ENCODE data around the gene SPAG6. TPM values are rescaled to one million over a fixed set of nuclear protein-coding genes. Genes with fewer than 3 reads are reported as not detected.

The SPAG6 gene
- total RNA-seq, 2 donors from 2014 or later: not detected

GRCh38 chr10:22442468-22442867 is 97.2 kb downstream of the SPAG6 start:
- ATAC-seq (no peak), DNase-seq (no peak)
- intact Hi-C loops (cut with DNase I, micrococcal nuclease): no loop called here

DNA sequence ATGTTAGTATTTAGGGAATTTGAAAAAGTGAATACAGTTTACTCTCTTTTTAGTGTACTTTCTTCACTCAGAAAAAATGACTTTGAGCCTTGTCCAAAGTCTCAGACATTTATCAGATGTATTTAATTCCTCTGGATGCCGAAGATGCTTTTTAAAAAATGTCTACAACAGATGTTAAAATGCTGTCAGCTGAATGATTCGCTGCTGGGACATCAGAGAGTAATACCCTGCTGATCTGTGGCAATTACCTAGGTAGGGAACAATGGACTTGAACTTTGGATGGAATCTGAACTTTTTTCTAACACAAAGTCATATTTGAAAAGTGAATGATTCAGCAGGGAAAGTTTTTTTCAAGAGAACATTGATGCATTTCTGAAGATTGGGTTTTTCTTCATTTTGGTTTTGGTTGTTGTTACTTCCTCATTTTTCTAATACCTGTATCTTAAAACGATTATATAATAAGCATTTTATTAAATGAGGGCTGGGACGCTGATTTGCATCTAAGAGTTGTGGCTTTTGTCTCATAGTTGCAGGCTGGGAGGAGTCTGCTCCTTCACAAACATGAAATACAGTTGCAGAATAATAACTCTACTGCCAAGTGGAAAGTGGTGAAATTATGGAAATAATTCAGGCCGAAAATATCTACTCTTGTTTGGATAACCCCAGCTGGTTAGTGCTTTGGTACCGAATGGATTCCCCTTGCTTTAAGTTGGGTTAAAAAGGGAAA is 98.0 kb downstream of the SPAG6 start:
- ATAC-seq (no peak), DNase-seq (no peak)
- intact Hi-C loops (cut with DNase I, micrococcal nuclease): no loop called here

DNA sequence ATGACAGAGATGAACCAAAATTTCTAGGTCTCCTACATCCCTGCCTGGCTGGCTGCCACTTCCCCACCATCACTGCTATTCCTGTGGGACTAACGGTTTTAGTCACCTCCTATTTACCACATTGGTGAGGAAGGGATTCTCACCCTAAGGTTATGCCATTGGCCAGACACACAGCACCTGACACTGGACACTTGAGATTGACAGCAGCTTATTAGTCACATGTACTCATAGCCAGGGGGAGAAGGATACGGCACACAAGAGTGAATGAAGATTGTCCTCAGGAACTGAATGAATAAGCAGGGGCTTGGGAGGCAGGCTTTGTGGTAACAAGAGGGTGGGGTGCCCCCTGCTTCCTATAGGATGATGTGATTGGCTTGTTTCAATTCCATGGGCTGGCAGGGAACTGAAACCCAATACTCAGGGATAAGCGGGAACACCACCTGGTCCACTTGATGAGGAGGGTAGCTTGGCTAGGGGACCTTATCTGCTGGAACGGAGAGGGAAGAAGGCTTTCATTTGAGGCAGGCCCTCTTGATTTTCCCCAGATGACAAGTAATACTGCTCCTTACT is 99.0 kb downstream of the SPAG6 start:
- DNase-seq (no peak), ATAC-seq (no peak)
- intact Hi-C loops (cut with DNase I, micrococcal nuclease): no loop called here

GRCh38 chr10:22445495-22445894 is 100.2 kb downstream of the SPAG6 start:
- intact Hi-C loops (cut with DNase I, micrococcal nuclease): no loop called here
- ATAC-seq: no peak

DNA sequence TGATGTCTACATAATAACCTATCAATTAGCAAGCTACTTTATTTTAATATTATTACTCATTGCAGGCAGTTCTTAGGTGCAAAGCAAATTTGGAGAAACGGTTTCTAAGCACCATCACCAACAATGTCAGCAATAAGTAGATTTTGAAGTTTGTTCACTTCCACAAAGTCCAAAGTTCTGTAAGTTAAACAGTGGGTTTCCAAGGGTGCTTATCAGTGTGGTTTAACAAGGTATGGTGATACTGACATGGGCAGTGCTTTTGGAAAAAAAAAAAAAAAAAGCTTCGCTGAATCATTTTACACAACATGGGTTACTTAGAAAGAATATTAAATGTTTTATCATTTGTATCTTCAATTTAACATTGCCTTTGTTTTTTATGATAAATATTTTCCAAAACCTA is 101.8 kb downstream of the SPAG6 start:
- intact Hi-C loops (cut with DNase I, micrococcal nuclease): no loop called here
- ATAC-seq: peak; percentile 35
- no peak for DNase-seq

More at GRCh38 chr10:22445495-22445894, 100.2 kb downstream of the SPAG6 start:
- no peak for DNase-seq

DNA sequence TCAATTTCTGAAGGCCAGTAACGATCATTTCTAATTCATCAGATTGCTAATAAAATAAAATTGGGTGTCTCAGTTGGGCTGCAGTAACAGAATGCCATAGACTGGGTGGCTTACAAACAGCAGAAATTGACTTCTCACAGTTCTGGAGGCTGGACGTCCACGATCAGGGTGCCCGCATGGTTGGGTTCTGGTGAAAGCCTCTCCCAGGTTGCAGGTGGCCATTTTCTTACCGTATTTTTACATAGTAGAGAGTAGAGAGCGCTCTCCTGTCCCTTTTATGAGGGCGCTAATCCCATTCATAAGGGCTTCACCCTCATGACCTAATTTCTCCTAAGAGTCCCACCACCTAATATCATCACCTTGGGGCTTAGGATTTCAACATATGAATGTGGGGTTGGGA is 106.0 kb downstream of the SPAG6 start:
- DNase-seq: no peak
- intact Hi-C loops (cut with DNase I, micrococcal nuclease): no loop called here
- no peak for ATAC-seq

GRCh38 chr10:22453320-22453719 is 108.0 kb downstream of the SPAG6 start:
- DNase-seq (no peak), ATAC-seq (no peak)
- intact Hi-C loops (cut with DNase I, micrococcal nuclease): no loop called here

DNA sequence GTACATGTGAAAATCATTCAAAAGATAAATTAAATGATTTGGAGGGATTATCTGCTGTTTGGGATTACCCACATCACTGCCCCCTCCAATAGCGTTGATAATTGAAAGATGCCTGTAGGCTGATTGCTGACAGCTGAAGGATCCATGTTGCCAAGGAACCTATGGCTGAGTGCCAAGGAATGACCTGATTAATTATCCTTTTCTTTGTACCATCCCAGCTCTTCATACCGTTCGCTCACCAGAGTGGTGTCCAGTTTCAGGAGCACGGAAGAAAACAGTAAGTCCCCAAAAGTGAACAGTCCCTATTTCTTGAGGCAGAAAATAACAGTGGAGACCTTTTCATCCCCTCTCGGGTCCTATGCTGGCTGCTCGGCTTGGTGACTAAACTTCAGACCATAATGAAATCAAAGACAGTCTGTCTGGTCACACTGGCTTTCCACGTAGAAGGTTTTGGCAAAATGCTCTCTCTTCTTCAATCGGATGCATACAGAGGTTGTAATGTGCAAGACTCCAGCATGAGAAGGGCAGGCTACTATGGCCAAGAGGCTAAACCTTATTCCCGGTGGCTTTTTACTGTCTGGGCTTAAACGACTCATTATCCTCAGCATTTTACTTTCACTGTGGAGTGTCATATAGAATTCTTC is 108.8 kb downstream of the SPAG6 start:
- no peak for DNase-seq
- intact Hi-C loops (cut with DNase I, micrococcal nuclease): no loop called here
- no peak for ATAC-seq

- intact Hi-C loops (cut with DNase I, micrococcal nuclease): no loop called here
- no peak for ATAC-seq
- DNase-seq: no peak
Measured at GRCh38 chr10:22454634-22455033, 109.3 kb downstream of the SPAG6 start.

- ATAC-seq: no peak
- intact Hi-C loops (cut with DNase I, micrococcal nuclease): no loop called here
- DNase-seq: no peak
Measured at GRCh38 chr10:22455068-22455857, 110.0 kb downstream of the SPAG6 start.

DNA sequence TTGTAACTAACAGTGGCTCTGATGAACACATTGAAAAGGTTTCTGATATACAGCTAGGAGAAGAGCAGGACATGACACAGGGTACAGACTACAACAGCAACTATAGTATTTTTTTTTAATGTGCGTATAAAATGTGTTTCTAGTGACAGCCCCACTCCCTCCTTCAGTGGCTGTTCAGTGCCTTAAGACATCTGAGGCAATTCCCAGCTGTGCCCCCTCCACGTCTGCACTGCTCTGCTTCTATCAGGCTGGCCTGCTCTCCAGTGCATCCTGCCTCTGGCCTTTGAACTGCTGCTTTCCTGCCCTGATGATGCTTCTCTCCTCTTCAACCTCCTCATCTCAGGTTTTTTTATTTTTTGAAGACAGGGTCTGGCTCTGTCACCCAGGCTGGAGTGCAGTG is 111.2 kb downstream of the SPAG6 start:
- ATAC-seq: no peak
- no peak for DNase-seq
- intact Hi-C loops (cut with DNase I, micrococcal nuclease): no loop called here

DNA sequence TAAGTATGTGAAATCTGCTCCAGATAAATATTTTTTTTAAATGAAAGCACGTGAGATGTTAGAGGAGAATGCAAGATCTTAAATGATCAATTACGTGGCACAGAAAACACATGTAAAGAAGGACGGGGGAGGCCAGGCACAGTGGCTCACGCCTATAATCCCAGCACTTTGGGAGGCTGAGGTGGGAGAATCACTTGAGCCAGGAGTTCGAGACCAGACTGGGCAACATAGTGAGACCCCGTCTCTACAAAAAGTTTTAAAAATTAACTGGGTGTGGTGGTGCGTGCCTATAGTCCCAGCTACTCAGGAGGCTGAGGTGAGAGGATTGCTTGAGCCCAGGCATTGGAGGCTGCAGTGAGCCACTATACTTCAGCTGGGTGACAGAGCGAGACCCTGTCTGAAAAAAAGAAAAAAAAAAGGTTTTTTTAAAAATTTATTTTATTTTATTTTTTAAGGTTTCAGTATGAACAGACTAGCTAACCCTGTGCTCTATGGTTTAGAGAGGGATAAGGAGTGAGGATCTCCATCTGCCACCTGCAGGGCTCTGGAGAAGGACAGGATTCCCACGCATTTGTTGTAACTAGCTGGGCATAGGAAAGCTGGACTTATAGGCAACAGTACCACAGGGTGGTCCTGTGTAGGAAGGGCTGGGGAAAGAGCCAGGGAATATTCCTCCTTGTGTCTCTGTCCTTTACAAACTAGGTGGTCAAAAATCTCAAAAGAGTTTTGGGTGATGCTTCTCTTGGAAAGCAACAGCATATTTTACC is 113.2 kb downstream of the SPAG6 start:
- ATAC-seq: no peak
- DNase-seq: no peak
- intact Hi-C loops (cut with DNase I, micrococcal nuclease): no loop called here

GRCh38 chr10:22459496-22459895 is 114.2 kb downstream of the SPAG6 start:
- intact Hi-C loops (cut with DNase I, micrococcal nuclease): no loop called here
- DNase-seq (no peak), ATAC-seq (no peak)

DNA sequence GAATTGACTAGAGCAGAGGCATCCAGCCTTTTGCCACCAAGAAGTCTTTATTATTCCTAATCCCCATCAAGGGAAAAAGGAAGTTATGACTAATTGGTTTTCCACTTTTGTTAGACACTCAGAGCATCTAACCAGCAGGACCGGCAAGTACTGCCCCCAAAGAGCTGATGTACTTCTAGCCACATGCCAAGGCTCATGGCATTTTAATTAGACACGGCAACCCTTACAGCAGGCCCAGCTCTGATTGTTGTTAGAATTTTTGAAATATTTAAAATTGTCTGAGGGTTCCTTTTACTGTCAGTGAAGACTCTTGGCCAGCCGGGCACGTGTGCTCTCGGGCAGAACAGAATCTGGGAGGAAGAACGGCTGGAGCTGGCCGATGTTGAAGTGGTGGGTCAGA is 114.8 kb downstream of the SPAG6 start:
- DNase-seq (no peak), ATAC-seq (no peak)
- intact Hi-C loops (cut with DNase I, micrococcal nuclease): no loop called here

DNA sequence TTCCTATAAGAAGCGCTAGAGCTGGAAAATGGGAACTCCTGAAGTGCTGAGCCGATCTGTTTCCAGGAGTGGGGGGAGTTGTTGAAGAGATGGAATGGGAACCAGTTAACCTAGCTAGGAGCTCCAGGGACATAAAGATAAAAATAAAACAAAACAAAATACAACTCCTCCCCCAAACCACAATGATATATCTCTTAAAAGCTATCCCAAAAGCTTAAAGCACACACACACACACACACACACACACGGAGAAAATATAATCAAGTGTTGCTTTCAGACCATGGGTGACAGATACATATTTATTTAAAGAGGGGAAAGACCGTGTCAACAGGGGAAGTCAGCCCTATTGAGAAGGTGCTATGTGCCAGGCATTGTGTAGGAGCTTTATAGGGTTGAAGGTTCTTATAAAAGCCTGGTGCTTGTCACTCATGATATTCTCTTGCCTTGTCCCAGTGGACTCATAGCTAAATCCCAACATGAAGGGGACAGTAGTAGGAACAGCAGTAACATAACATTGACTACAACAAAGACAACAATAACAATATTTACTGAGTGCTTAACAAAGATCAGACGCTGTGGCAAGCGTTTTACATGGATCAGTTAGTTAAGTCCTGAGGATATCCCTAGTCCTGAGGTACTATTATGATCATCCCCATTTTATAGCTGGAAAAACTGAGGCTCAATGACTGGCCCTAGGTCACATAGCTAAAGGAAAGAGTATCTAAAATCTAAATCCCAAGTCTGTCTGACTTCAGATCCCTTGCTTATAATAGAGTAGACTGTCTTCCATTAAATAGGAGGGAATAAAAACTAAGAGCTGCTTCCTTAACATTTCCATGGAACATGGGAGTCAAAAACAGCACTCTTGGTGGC is 115.5 kb downstream of the SPAG6 start:
- ATAC-seq (no peak), DNase-seq (no peak)
- intact Hi-C loops (cut with DNase I, micrococcal nuclease): no loop called here

- no peak for DNase-seq
- ATAC-seq: no peak
- intact Hi-C loops (cut with DNase I, micrococcal nuclease): no loop called here
Measured at GRCh38 chr10:22461891-22462290, 116.6 kb downstream of the SPAG6 start.

GRCh38 chr10:22463255-22463654 is 118.0 kb downstream of the SPAG6 start:
- intact Hi-C loops (cut with DNase I, micrococcal nuclease): no loop called here
- ATAC-seq (no peak), DNase-seq (no peak)

DNA sequence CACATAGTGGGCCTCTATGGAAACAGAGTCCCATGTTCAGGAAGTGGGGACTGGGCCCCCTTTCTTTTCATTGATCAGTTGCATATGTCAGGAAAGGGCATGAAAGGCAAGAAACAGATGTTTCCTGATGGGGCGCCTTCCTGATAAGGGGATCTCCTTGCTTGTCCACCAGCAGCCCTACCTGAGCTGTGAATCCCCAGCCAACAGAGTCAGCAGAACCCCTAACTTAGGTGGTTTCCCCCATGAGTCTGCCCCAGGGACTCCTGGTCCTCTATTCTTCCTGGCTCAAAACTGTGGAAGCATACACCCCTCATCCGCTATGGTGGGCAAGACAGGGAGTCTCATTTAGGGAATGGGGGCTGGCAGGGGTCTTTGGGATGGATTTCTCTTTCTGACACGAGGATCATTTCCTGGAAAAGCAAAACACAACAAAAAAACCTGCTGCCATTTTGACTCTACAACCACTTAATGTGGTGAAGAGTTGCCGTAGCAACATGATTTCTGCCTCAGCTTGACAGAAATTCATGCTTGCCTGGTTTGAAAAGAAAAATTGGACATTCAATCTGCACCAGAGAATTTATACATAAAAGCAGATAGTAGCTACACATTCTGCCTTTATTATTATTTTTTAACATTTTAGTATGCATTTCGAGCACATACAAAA is 119.8 kb downstream of the SPAG6 start:
- DNase-seq (no peak), ATAC-seq (no peak)
- intact Hi-C loops (cut with DNase I, micrococcal nuclease): no loop called here

All from left colon (tissue), 2 donors.